HepG2 (cell line): Measurements from ENCODE around the gene FAM174B. TPM values are rescaled to one million over a fixed set of nuclear protein-coding genes. Genes with fewer than 3 reads are reported as not detected.

Source experiments
- ATAC-seq: fragments of 200-7000 bp; cut with Tn5 transposase; 3 replicates; pipeline ENCODE4 v1.9.1; 2020; ENCODE audit warnings: mild to moderate bottlenecking, moderate library complexity
- BruUV-seq: library from RNA; stranded (reverse); fragments of 400-500 nt; replicated peaks from 2 replicates; lab custom pipeline; 2021; lab: Mats Ljungman, UMichigan
- CTCF ChIA-PET: fragments of 300-600 bp; formaldehyde crosslinking; extraction: SDS; loops from one replicate; lab custom pipeline; 2021; ENCODE audit warnings: low total read pairs, inconsistent platforms, low intra/inter-chr PET ratio; lab: Yijun Ruan, JAX
- POLR2A ChIA-PET: fragments of 350-600 bp; sonication (Branson Sonifier 250); formaldehyde crosslinking; loops from one replicate; lab custom pipeline; 2020; ENCODE audit warnings: antibody characterized with exemption, inconsistent platforms; lab: Yijun Ruan, JAX
- DNase-seq: peaks from one replicate; pipeline ENCODE4 v3.0.0-alpha.2; 2015; ENCODE audit warnings: low spot score
- FAIRE-seq: peaks from 3 replicates; lab custom pipeline; 2011; peaks lifted over from hg19 to GRCh38; lab: Jason Lieb, UNC
- H2AFZ ChIP-seq: one replicate; pipeline ENCODE4 v1.6.1; 2011; ENCODE audit warnings: low read length, inconsistent platforms
- H3K27ac ChIP-seq: fragments of 300-600 bp; 3 replicates; pipeline ENCODE4 v1.8.0; 2011; ENCODE audit warnings: mixed run types, mild to moderate bottlenecking, mixed read lengths, low read length, inconsistent platforms; ENCODE audit not compliant: insufficient read depth; ENCODE audit errors: extremely low read length
- H3K27me3 ChIP-seq, 2 experiments: fragments of 200-600 bp in 1 of 2; 2 replicates in 1 of 2; 3 replicates in 1 of 2; pipeline versions ENCODE4 v1.6.0 to v1.8.0; 2011; ENCODE audit warnings: low read length in 2 of 2, mild to moderate bottlenecking in 2 of 2, moderate library complexity in 2 of 2, inconsistent platforms in 1 of 2; ENCODE audit not compliant: insufficient read depth in 2 of 2, control insufficient read depth in 1 of 2
- H3K36me3 ChIP-seq, 2 experiments: fragments of 200-600 bp in 1 of 2; replicated peaks in 1 of 2; 2 replicates in 1 of 2; 3 replicates in 1 of 2; pipeline versions ENCODE4 v1.5.1 to v1.8.0; 2011; ENCODE audit warnings: low read length in 2 of 2, inconsistent platforms in 1 of 2; ENCODE audit not compliant: insufficient read depth in 2 of 2, control insufficient read depth in 1 of 2
- H3K4me1 ChIP-seq: 2 replicates; pipeline ENCODE4 v1.5.1; 2012; ENCODE audit warnings: low read length, inconsistent platforms; ENCODE audit not compliant: insufficient read depth
- H3K4me2 ChIP-seq: 2 replicates; pipeline ENCODE4 v1.6.0; 2011; ENCODE audit warnings: low read depth, low read length, inconsistent platforms
- H3K4me3 ChIP-seq, 3 experiments: fragments of 200-600 bp in 1 of 3; sonication (generic), shearing (Covaris generic) in 1 of 3; replicated peaks in 1 of 3; 2 replicates each; pipeline ENCODE4 v1.5.1; 2011 to 2016; ENCODE audit warnings: low read length in 3 of 3, inconsistent platforms in 2 of 3, low read depth in 2 of 3, mild to moderate bottlenecking in 2 of 3, control low read depth in 1 of 3, mixed read lengths in 1 of 3; ENCODE audit not compliant: insufficient read depth in 1 of 3
- H3K79me2 ChIP-seq: one replicate; pipeline ENCODE4 v1.6.1; 2011; ENCODE audit warnings: low read length, inconsistent platforms; ENCODE audit not compliant: insufficient read depth
- H3K9ac ChIP-seq: 2 replicates; pipeline ENCODE4 v1.6.0; 2011; ENCODE audit warnings: mild to moderate bottlenecking, low read depth, low read length, inconsistent platforms; ENCODE audit not compliant: insufficient read depth
- H3K9me3 ChIP-seq: 2 replicates; pipeline ENCODE4 v1.5.1; 2012; ENCODE audit warnings: mild to moderate bottlenecking, low read length
- H4K20me1 ChIP-seq: 2 replicates; pipeline ENCODE4 v1.6.0; 2011; ENCODE audit warnings: inconsistent platforms, mild to moderate bottlenecking, low read length, moderate library complexity; ENCODE audit not compliant: insufficient read depth
- FOXP1 ChIP-seq, 2 experiments: fragments of 450-650 bp in 1 of 2; IDR thresholded peaks; 2 replicates each; pipeline ENCODE4 v1.6.1; 2017 to 2018; ENCODE audit warnings: antibody characterized with exemption in 1 of 2
- HHEX ChIP-seq: IDR thresholded peaks from 2 replicates; pipeline ENCODE4 v1.6.1; 2016; ENCODE audit warnings: control low read depth
- ISL2 ChIP-seq: sonication (generic); formaldehyde crosslinking; IDR thresholded peaks from 2 replicates; pipeline ENCODE4 v1.5.0; 2020; ENCODE audit warnings: missing genetic modification reagents
- NR2F2 ChIP-seq: IDR thresholded peaks from 2 replicates; pipeline ENCODE4 v1.6.1; 2012; ENCODE audit warnings: low read depth, inconsistent platforms, borderline replicate concordance
- NR2F6 ChIP-seq, 2 experiments: IDR thresholded peaks; 2 replicates each; pipeline ENCODE4 v1.6.1; 2016; ENCODE audit warnings: antibody characterized with exemption in 1 of 2, mild to moderate bottlenecking in 1 of 2
- SOX6 ChIP-seq, 2 experiments: fragments of 450-650 bp in 1 of 2; sonication (generic) in 1 of 2; formaldehyde crosslinking in 1 of 2; IDR thresholded peaks; 2 replicates each; pipeline versions ENCODE4 v1.4.0 to v1.6.1; 2017 to 2020; ENCODE audit warnings: antibody characterized with exemption in 1 of 2, mild to moderate bottlenecking in 1 of 2, missing genetic modification reagents in 1 of 2
- TBX2 ChIP-seq: sonication (generic); formaldehyde crosslinking; IDR thresholded peaks from 2 replicates; pipeline ENCODE4 v1.5.0; 2020; ENCODE audit warnings: missing genetic modification reagents, mild to moderate bottlenecking, borderline replicate concordance
- TBX3 ChIP-seq: fragments of 450-650 bp; IDR thresholded peaks from 2 replicates; pipeline ENCODE4 v1.6.1; 2017; ENCODE audit warnings: antibody characterized with exemption, mild to moderate bottlenecking, inconsistent platforms, borderline replicate concordance
- ZBTB34 ChIP-seq: sonication (generic); formaldehyde crosslinking; IDR thresholded peaks from 2 replicates; pipeline ENCODE4 v1.8.0; 2022; ENCODE audit warnings: mild to moderate bottlenecking, missing genetic modification reagents
- ZNF597 ChIP-seq: sonication (generic); formaldehyde crosslinking; IDR thresholded peaks from 2 replicates; pipeline ENCODE4 v1.5.0; 2020; ENCODE audit warnings: missing genetic modification reagents
- ZNF609 ChIP-seq: sonication (generic); formaldehyde crosslinking; IDR thresholded peaks from 2 replicates; pipeline ENCODE4 v1.4.0; 2020; ENCODE audit warnings: mild to moderate bottlenecking, missing genetic modification reagents, borderline replicate concordance
- ZNF629 ChIP-seq: sonication (generic); formaldehyde crosslinking; conservative IDR thresholded peaks from 2 replicates; pipeline ENCODE4 v1.5.0; 2020; ENCODE audit warnings: missing genetic modification reagents
- WGBS: methylation state at CpG from one replicate; pipeline ENCODE4 v1.1.6; 2017; ENCODE audit warnings: low lambda C conversion rate; 5-methylcytosine and 5-hydroxymethylcytosine counted together
- in situ Hi-C: cut with HindIII; loops from 2 replicates; pipeline ENCODE4 v1.10.0; 2017; ENCODE audit warnings: low pct_unique_long_range_greater_than_20kb; ENCODE audit not compliant: extremely low pct_ligation_motif_present
- intact Hi-C: fragments of 100-400 bp; cut with micrococcal nuclease; formaldehyde crosslinking; loops from one replicate; pipeline ENCODE4 v1.10.0; 2022; ENCODE audit not compliant: unreplicated experiment
- polyA plus RNA-seq, 8 experiments: library from polyadenylated mRNA; depleted of rRNA in 3 of 8; stranded (reverse) in 7 of 8; unstranded in 1 of 8; fragments of >200 nt; fragmentation: Illumina TruSeq in 4 of 8; extraction: Trizol in 4 of 8; gene quantifications; 2 replicates each; pipeline versions ENCODE4 v1.2.1 to v1.2.3, GENCODE V29; 2011 to 2016; ENCODE audit warnings: low read depth in 4 of 8, missing spikeins in 1 of 8, mixed read lengths in 1 of 8; ENCODE audit not compliant: insufficient read depth in 1 of 8
- total RNA-seq, 5 experiments: library from RNA; depleted of rRNA; stranded (reverse); fragments of >200 nt; fragmentation: Illumina TruSeq; extraction: Trizol; gene quantifications; 2 replicates each; pipeline ENCODE4 v1.2.3, GENCODE V29; 2016; ENCODE audit warnings: low read depth in 1 of 5
- TF ChIP-seq, protein P1 (sequence below): sonication (generic); formaldehyde crosslinking; IDR thresholded peaks from 2 replicates; pipeline ENCODE4 v1.5.1; 2020; ENCODE audit warnings: mild to moderate bottlenecking, moderate library complexity, missing genetic modification reagents

The FAM174B gene
- total and polyA plus RNA-seq, 2 of the 13 experiments (the other 11 are each of a cell fraction or from before 2014, with no cell fraction given) = 0.90 to 2.1 TPM

DNA sequence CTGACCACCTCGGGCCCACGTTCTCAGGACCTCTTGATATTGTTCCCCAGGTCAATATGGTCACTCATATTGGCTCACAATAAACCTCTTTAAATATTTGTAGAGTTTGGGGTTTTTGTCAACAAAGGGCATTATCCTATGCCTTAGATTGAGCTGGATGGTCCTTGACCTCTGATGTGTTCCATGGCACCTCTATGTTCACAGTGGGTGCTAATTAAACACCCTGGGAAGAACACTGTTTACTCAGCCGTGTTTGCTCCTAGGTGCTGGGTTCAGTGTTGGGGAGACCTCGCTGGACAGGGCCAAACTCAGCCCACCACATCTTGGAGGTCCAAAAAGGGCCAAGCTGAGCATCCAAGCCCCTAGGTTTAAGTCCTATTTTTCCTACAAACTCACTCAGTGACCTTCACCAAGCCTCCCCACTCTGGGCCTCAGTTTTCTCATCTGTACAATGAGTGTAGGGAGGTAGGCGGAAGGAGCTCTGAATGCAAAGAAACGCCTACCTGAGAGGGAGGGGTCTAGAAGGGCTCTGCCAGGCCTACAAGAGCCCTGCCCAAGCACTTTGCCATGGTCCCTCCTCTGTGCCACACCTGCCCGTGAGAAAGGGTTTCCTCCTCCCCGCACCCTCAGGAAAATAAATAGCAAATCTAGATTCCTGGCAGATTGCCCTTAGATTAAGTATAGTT, 7.2 kb downstream of the FAM174B start:
- Histone ChIP-seq H3K27me3 (peaks cover 0 to 38% of the 10 kb centered on the region in 2 experiments; a peak in 2 of 5 replicates), H3K36me3 (no peaks in the 10 kb centered on the region), H3K4me3 (no peak overlapping the region), H2AFZ (no peak overlapping the region), H3K9ac (no peak overlapping the region), H3K79me2 (no peaks in the 10 kb centered on the region), H3K27ac (no peak overlapping the region), H4K20me1 (no peaks in the 10 kb centered on the region), H3K4me1 (no peaks in the 10 kb centered on the region), H3K4me2 (no peak overlapping the region), H3K9me3 (no peaks in the 10 kb centered on the region)
- POLR2A ChIA-PET = no interaction called here
- CTCF ChIA-PET = no interaction called here
- BruUV-seq = no TSS peak
- no peak for FAIRE-seq
- in situ Hi-C loops = no loop called here
- intact Hi-C loops = no loop called here
- 24% methylated on average over 7 of the region's 8 CpGs for WGBS
- ATAC-seq = no peak
- DNase-seq = no peak
- TF ChIP-seq ZNF629 (CRISPR knock-in tag) = 0 out of 2 replicates have a peak, but pooled peaks have one; percentile 12
- no peak for TF ChIP-seq ZBTB34
- TF ChIP-seq TBX3 = peak; percentile 79; the same call in 1 of the 2 replicates
- peak; percentile 65; the same call in 1 of the 2 replicates for TF ChIP-seq TBX2 (CRISPR knock-in tag)
- TF ChIP-seq NR2F6 (IDR thresholded peaks at IDR 0.05) = peak; percentile 82
- TF ChIP-seq NR2F6 (CRISPR knock-in tag; IDR thresholded peaks at IDR 0.05) = 0 out of 2 replicates have a peak, but pooled peaks have one; percentile 23
- TF ChIP-seq NR2F2 = peak; percentile 78
- no peak for TF ChIP-seq FOXP1 (IDR thresholded peaks at IDR 0.05)
- TF ChIP-seq FOXP1 (CRISPR knock-in tag; IDR thresholded peaks at IDR 0.05) = peak; percentile 39; the same call in 1 of the 2 replicates
- no peak for TF ChIP-seq ZNF597 (CRISPR knock-in tag)
- TF ChIP-seq, protein P1, sequence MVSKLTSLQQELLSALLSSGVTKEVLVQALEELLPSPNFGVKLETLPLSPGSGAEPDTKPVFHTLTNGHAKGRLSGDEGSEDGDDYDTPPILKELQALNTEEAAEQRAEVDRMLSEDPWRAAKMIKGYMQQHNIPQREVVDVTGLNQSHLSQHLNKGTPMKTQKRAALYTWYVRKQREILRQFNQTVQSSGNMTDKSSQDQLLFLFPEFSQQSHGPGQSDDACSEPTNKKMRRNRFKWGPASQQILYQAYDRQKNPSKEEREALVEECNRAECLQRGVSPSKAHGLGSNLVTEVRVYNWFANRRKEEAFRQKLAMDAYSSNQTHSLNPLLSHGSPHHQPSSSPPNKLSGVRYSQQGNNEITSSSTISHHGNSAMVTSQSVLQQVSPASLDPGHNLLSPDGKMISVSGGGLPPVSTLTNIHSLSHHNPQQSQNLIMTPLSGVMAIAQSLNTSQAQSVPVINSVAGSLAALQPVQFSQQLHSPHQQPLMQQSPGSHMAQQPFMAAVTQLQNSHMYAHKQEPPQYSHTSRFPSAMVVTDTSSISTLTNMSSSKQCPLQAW (CRISPR knock-in tag) = no peak
- no peak for TF ChIP-seq SOX6 (IDR thresholded peaks at IDR 0.05)
- TF ChIP-seq SOX6 (CRISPR knock-in tag; IDR thresholded peaks at IDR 0.05) = peak; percentile 38; the same call in 1 of the 2 replicates
- peak; percentile 77 for TF ChIP-seq HHEX (CRISPR knock-in tag)
- TF ChIP-seq ZNF609 (CRISPR knock-in tag) = peak; percentile 83
- no peak for TF ChIP-seq ISL2
